ENCODE results near the gene SORBS2.
"Not testable (repeated sequence)": the region's sequence is repeated elsewhere in the genome, so short reads cannot be mapped to it uniquely, and the experiment has no call there.

Gene SORBS2

DNA sequence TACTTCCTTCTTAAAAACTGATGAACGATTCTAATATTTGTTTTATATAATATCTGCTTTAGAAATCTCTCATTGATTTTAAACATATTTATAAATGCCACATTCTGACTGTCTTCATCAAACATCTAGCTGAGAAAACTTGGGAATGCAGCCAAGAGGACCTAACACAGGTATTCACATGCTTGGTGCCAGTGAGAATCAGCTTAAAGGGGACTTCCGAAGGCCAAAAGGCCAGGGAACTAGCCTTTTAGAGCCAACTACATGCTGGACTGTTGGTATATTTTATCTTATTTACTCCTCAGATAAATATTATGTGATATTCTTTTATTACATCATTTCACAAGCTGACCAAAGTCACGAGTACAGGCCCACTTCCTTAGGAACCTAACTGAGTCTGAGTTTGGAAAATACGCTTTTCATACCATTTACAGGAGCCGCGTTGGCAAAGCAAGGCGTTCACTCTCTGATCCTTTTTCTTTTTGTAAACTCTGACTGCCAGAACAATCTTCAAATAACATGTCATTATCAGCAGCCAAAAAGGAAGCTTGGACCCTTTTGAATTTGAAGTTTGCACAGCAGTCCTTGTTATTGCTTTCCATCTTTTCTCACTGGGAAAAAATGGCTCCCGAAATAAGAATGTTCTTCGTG is 235.6 kb downstream of the SORBS2 start:
- H3K36me3 Mint-ChIP-seq, result no peaks in the 10 kb centered on the region
- no peaks in the 10 kb centered on the region for H3K9me3 Mint-ChIP-seq
- H3K27ac Mint-ChIP-seq, result no peak overlapping the region
- H3K4me1 Mint-ChIP-seq, result no peaks in the 10 kb centered on the region
- peaks cover 36% of the 10 kb centered on the region for H3K27me3 Mint-ChIP-seq
- no peak for ATAC-seq
- no peak overlapping the region for H3K4me3 Mint-ChIP-seq

DNA sequence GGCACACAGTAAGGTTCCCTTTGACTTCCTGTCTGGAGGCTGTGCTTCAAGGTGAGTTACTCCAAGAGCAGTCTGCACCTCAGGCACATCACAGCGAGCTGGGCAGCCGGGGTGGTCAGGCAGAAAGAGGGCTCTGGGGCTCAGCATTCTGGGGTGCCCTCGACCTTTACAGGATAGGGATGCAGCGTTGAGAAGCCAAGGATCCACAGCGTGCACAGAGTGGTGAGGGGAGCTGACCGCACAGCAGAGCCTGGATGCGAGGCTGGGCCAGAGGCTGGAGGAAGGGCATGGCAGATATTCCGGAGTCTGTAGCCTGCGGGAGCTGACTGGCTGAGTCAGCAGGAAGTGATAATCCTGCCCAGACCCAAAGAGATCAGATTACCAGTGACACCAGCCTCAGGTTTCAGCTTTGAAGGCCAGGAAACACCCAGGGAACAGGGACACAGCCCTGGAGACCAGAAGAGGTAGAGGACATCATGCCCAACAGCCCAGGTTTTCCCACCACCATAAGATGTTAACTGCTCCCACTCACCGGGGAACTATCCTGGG is 238.3 kb downstream of the SORBS2 start:
- no peak for ATAC-seq
- H3K27ac Mint-ChIP-seq, result no peak overlapping the region
- H3K4me1 Mint-ChIP-seq, result no peaks in the 10 kb centered on the region
- no peaks in the 10 kb centered on the region for H3K36me3 Mint-ChIP-seq
- H3K4me3 Mint-ChIP-seq, result no peak overlapping the region
- peaks cover 32% of the 10 kb centered on the region for H3K27me3 Mint-ChIP-seq
- H3K9me3 Mint-ChIP-seq, result no peaks in the 10 kb centered on the region

DNA sequence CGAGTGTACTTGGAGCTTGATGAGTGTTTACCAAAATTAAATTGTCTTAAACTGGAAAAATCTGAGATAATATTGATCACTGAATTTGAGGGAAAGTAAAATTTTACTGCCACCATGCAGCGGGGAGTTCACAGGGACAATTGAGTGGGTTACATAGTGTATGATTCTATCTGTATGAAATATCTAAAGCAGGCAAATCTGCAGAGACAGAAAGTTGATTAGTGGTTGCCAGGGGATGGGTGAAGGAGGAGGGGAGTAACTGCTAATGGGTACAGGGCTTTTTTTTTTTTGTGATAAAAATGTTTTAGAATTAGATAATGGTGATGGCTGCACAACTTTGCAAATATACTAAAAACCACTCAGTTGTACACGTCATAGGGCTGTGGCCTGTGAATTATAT is 241.3 kb downstream of the SORBS2 start:
- H3K4me3 Mint-ChIP-seq, result no peak overlapping the region
- no peak overlapping the region for H3K27ac Mint-ChIP-seq
- ATAC-seq, result no peak

DNA sequence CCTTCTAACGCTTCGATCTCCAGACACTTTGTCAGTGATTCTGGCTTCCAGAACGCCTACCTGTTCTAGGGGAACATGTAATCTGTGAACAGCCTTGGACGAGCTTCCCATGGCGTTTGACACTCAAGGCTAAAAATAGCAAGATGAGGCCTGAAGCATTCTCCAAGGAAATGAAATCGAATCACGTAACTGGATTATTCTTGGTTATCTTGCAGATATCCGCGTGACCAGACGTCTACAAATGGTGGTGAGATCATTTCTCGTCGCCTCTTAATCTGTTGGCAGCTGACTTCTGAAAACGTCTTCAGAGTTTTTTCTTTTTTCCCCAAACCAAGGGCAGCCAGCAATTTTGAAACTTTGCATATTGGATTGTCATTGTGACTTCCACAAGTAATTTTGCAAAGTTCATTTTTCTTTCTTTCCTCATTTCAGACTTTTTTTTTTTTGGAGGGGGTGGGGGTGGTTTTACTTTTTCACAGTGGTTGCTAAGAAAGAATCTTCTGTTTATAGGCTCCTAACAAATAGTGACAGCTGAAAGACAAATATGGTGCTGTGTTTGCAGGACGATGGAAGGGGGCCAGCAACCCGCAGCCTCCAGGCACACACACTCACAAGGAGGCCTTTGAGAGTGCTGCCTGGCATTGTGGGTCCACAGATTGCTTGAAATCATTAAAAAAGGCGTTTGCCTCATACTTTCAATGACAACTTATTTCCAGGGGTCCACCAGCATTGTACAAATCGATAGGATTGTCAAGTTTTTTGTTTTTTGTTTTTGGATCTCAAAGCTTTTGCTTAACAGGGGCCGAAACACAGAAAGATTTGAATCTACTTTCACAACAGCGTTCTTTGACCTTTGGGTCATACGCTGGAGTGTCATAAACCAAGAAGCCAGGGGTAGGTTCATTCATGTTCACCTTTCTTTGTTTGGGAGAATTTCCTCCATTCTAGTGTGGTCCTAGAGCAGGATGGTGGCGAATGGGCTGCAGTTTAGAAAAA is 244.3 kb downstream of the SORBS2 start:
- Mint-ChIP-seq H3K4me3 (no peak overlapping the region), H3K27ac (no peak overlapping the region), H3K9me3 (no peaks in the 10 kb centered on the region), H3K36me3 (no peaks in the 10 kb centered on the region), H3K4me1 (no peaks in the 10 kb centered on the region), H3K27me3 (peaks cover 23% of the 10 kb centered on the region)
- no peak for ATAC-seq

More for the DNA sequence above, 241.3 kb downstream of the SORBS2 start:
- no peaks in the 10 kb centered on the region for H3K9me3 Mint-ChIP-seq
- peaks cover 28% of the 10 kb centered on the region for H3K27me3 Mint-ChIP-seq
- H3K36me3 Mint-ChIP-seq, result no peaks in the 10 kb centered on the region
- no peaks in the 10 kb centered on the region for H3K4me1 Mint-ChIP-seq

DNA sequence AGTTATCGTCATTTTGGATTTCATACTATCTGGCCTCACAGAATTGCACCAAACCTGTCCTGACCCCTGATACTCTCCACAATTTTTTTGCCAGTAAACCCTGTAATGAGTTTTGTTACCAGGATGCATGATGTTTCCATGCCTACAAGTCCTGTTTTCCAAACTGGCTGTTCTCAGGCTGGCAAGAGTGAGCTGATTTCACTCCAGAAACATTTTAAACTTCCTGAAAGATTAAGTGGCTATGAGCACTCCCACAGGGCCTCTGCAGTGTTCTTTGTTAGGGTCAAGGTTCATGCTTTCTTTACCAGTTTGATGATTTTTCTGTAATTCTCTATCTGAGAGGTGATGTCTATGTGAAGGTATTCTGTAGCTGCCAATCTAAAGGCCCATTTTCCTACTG is 245.0 kb downstream of the SORBS2 start:
- H3K4me3 Mint-ChIP-seq, result no peak overlapping the region
- H3K36me3 Mint-ChIP-seq, result no peaks in the 10 kb centered on the region
- H3K27me3 Mint-ChIP-seq, result peaks cover 30% of the 10 kb centered on the region
- ATAC-seq, result no peak
- no peak overlapping the region for H3K27ac Mint-ChIP-seq
- no peaks in the 10 kb centered on the region for H3K4me1 Mint-ChIP-seq
- H3K9me3 Mint-ChIP-seq, result no peaks in the 10 kb centered on the region

DNA sequence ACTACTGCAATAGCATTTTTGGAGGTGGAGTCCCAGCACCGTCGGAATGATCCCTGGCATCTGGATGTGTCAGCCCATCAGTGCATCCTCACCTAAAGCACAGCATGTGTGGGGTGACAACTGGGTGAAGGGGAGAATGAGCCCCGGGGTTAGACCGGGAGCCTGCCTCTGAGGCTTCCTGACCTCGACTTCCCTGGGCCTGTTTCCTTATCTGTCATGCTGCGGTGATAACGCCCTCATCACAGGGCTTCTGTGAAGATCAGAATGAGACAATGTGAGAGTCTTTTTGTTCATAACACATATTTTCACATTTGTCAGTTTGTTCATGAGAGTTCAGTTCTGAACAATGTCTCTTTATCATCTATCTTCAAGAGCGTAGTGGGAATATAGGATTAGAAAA is 245.6 kb downstream of the SORBS2 start:
- Mint-ChIP-seq H3K27me3 (peaks cover 35% of the 10 kb centered on the region), H3K4me3 (no peak overlapping the region), H3K4me1 (no peaks in the 10 kb centered on the region), H3K9me3 (no peaks in the 10 kb centered on the region), H3K36me3 (no peaks in the 10 kb centered on the region), H3K27ac (no peak overlapping the region)
- ATAC-seq, result peak; percentile 13

DNA sequence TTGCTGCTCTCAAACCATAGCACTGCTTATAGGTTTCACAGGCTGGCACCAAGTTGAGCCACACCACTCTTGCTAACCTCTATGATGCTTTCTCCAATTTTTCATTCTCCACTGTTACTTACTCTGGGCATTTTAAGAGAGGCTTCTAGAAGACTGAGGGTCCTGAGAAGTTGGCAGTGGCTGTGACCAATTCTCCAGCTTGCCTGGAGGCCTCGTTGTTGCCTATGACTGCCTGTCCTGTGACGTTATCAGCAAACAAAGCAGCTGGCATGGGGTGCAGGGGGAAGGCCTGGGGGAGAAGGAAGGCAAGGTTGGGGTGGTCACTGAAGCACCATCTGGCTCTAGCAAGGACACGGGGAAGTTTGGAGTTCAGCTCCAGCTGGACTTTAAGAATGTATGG is 246.3 kb downstream of the SORBS2 start:
- no peak overlapping the region for H3K4me3 Mint-ChIP-seq
- H3K36me3 Mint-ChIP-seq, result no peaks in the 10 kb centered on the region
- no peaks in the 10 kb centered on the region for H3K9me3 Mint-ChIP-seq
- ATAC-seq, result no peak
- H3K27me3 Mint-ChIP-seq, result peaks cover 35% of the 10 kb centered on the region
- H3K27ac Mint-ChIP-seq, result no peak overlapping the region
- H3K4me1 Mint-ChIP-seq, result no peaks in the 10 kb centered on the region

DNA sequence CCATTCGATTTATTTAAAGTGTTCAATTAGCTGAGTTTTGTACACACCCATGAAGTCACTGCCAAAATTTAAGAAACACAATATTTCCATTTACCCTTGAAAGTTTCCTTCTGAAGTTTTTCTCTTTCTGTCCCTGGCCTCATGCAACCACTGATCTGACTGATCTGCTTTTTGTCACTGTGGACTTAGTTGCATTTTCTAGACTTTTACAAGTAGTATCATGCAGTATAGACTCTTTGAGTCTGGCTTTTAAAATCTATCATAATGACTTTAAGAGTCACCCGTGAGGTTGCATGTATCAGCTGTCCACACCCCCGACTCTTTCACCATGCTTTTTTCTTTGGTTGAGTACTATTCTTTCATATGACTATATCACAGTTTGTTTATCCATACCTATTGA is 247.6 kb downstream of the SORBS2 start:
- Mint-ChIP-seq H3K4me1 (no peaks in the 10 kb centered on the region), H3K27me3 (peaks cover 30% of the 10 kb centered on the region), H3K4me3 (no peak overlapping the region), H3K27ac (no peak overlapping the region), H3K9me3 (no peaks in the 10 kb centered on the region), H3K36me3 (no peaks in the 10 kb centered on the region)
- no peak for ATAC-seq

DNA sequence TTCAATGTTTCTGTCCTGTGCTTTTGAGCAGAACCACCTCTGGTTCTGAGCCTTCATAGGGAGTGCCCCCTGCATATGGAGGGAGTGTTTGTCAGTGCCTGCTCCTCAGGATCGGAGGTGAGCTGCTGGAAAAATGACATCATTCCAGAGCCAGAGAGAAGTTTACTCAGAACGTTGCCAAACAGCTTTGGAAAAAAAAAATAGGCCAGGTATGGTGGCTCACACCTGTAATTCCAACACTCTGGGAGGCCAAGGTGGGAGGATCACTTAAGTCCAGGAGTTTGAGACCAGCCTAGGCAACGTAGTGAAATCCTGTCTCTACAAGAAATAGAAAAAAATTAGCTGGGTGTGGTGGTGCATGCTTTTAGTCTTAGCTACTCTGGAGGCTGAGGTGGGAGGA is 249.5 kb downstream of the SORBS2 start:
- Mint-ChIP-seq H3K27me3 (peaks cover 48% of the 10 kb centered on the region), H3K36me3 (no peaks in the 10 kb centered on the region), H3K9me3 (peaks cover 3% of the 10 kb centered on the region), H3K4me3 (no peak overlapping the region), H3K27ac (no peak overlapping the region), H3K4me1 (no peaks in the 10 kb centered on the region)
- ATAC-seq, result no peak

DNA sequence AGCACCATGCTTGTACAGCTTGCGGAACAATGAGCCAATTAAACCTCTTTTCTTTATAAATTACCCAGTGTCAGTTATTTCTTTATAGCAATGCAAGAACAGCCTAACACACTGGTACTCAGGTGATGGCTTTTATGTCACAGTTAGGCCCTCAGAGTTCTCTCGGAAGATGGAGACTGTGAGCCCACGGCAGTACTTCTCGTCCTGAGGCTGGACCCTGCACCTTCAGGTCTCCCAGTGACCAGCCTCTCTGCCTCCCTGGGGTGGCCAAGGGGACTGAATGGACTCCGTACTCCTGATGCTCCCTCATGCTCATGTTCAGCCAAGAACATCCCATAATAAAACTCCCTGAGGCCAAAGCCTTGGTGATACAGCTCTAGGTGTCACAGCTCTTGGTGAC is 251.7 kb downstream of the SORBS2 start:
- Mint-ChIP-seq H3K9me3 (peaks cover 6% of the 10 kb centered on the region), H3K4me1 (no peaks in the 10 kb centered on the region), H3K27ac (no peak overlapping the region), H3K4me3 (no peak overlapping the region), H3K27me3 (peaks cover 67% of the 10 kb centered on the region), H3K36me3 (no peaks in the 10 kb centered on the region)
- no peak for ATAC-seq

DNA sequence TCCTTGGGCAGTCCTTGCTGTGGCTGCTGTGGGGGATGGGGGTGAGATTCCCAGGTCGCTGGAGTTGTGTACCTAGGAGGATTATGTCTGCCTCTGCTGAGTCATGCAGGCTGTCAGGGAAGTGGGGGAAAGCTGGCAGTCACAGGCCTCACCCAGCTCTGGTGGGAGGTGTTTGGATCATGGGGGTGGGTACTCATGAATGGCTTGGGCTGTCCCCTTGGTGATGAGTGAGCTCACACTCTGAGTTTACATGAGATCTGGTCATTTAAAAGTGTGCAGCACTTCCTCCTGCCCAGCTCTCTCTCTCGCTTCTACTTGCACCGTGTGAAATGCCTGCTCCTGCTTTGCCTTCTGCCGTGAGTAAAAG is 252.1 kb downstream of the SORBS2 start:
- Mint-ChIP-seq H3K27me3 (peaks cover 67% of the 10 kb centered on the region), H3K36me3 (no peaks in the 10 kb centered on the region)
- ATAC-seq, result no peak

DNA sequence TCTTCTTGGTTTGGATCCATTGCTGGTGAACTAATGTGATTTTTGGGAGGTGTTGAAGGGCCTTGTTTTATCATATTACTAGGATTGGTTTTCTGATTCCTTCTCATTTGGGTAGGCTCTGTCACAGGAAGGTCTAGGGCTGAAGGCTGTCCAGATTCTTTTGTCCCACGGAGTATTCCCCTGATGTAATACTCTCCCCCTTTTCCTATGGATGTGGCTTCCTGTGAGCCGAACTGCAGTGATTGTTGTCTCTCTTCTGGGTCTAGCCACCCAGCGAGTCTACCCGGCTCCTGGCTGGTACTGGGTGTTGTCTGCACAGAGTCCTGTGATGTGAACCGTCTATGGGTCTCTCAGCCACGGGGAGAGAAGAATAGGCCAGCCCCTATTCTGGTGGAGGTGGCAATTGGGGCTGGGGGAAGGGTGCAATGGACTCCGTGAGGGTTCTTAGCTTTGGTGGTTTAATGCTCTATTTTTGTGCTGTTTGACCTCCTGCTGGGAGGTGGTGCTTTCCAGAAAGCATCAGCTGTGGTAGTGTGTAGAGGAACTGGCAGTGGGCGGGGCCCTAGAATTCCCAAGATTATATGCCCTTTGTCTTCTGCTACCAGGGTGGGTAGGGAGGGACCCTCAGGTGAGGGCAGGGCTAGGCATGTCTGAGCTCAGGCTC is 252.6 kb downstream of the SORBS2 start:
- not testable (repeated sequence) for H3K36me3 Mint-ChIP-seq, H3K27ac Mint-ChIP-seq, H3K9me3 Mint-ChIP-seq, H3K4me3 Mint-ChIP-seq, ATAC-seq, H3K4me1 Mint-ChIP-seq
- H3K27me3 Mint-ChIP-seq, result peaks cover 67% of the 10 kb centered on the region

More for the DNA sequence above, 252.1 kb downstream of the SORBS2 start:
- no peak overlapping the region for H3K4me3 Mint-ChIP-seq
- H3K4me1 Mint-ChIP-seq, result no peaks in the 10 kb centered on the region
- H3K9me3 Mint-ChIP-seq, result peaks cover 6% of the 10 kb centered on the region
- no peak overlapping the region for H3K27ac Mint-ChIP-seq

DNA sequence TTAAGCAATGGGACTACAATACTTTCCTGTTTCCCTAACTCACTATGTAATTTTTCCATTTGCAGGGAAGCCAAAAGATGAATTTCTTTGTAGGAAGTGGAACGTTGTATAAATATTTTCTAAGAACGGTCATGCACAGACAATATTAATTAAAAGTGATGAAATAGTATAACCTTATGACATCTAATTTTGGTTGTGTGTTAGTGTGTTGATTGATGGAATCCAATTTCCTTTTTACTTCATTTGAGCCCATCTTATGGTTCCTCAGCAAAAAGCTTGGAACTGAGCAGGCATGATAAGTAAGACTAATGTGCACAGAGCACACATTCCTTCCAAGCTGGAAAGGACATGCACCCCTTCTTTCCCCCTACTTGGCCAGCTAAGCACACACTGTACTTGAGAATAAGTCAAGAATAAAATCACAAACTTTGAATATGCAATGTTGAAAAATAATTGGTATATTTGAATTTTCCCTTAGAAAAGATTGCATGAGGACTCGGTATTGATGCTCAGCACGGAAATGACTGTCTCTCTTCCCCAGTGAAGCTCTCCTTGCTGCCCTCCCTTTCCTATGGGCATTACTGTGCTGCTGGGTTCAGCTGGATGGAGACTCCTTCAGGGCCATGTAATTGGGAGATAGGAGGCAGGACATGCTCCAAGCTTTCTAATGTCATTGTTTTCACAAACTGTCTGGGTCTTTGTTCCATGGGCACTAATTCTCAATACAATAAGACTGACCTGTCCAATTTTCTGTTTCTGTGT is 257.4 kb downstream of the SORBS2 start:
- no peak overlapping the region for H3K27ac Mint-ChIP-seq
- no peaks in the 10 kb centered on the region for H3K4me1 Mint-ChIP-seq
- no peaks in the 10 kb centered on the region for H3K36me3 Mint-ChIP-seq
- H3K9me3 Mint-ChIP-seq, result peaks cover 6% of the 10 kb centered on the region
- peaks cover 39% of the 10 kb centered on the region for H3K27me3 Mint-ChIP-seq
- no peak overlapping the region for H3K4me3 Mint-ChIP-seq
- no peak for ATAC-seq

DNA sequence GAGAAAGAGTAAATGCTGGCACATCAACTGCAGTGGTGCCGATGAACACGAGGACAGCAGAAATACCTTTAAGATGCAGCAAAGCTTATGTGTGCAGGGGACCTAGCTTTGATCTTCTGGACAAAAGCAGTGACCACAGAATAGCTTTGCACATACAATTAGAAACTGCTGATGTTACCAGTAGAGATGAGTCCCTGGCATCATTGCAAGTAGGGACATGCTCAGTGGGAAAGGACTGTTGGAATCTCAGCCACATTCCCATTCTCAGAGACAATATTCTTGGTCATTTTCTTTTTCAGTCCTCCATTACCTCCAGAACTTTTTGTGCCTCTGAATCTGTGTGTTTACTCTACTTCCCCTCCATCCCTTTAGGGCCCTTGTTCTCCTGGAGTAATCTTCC is 259.7 kb downstream of the SORBS2 start:
- Mint-ChIP-seq H3K9me3 (peaks cover 2% of the 10 kb centered on the region), H3K27me3 (peaks cover 16% of the 10 kb centered on the region), H3K4me1 (no peaks in the 10 kb centered on the region), H3K36me3 (no peaks in the 10 kb centered on the region), H3K27ac (no peak overlapping the region), H3K4me3 (no peak overlapping the region)
- ATAC-seq, result no peak

DNA sequence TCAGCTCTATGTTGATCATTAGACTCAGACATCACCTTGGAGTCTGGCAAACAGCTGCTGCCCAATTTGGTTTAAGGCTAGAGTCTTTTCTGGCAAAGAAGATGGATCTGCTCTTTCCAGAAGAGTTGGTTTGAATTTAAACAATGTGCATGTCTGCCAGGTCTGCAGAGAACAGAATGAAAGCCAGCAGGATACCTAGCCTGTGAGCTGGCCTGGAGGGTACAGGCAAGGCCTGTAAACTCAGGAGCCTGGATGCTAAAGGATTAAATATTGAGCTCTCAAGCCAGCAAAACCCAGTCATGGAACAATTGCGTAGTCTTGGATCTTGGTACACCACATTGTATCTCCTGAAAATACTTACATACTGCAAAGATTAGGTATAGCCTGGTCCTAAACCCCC is 261.1 kb downstream of the SORBS2 start:
- Mint-ChIP-seq H3K9me3 (no peaks in the 10 kb centered on the region), H3K4me1 (no peaks in the 10 kb centered on the region), H3K4me3 (no peak overlapping the region), H3K36me3 (no peaks in the 10 kb centered on the region), H3K27ac (no peak overlapping the region), H3K27me3 (peaks cover 2% of the 10 kb centered on the region)
- ATAC-seq, result no peak

Data from stimulated activated memory B cell treated with anti-CD40 and anti-IgM and Interleukin-4, amounts not matched to agents 10 μg/mL and 1 μg/mL and 100 μg/mL, for 72 hours (primary cell).